Sigmoid colon (tissue), 4 donors: Measurements from ENCODE around the gene TSPAN9.

Experiments used
- CTCF ChIP-seq, 4 experiments: fragments of 450-650 bp in 3 of 4; fragments of 200-600 bp in 1 of 4; IDR thresholded peaks; one replicate each; pipeline ENCODE4 v1.5.1; 2016 to 2019; ENCODE audit warnings: antibody characterized with exemption in 4 of 4, mild to moderate bottlenecking in 3 of 4, moderate library complexity in 2 of 4
- POLR2A ChIP-seq, 2 donors: fragments of 450-650 bp; IDR thresholded peaks; one replicate each; pipeline ENCODE4 v1.6.1; 2016; ENCODE audit warnings: antibody characterized with exemption in 2 of 2, mild to moderate bottlenecking in 2 of 2, moderate library complexity in 2 of 2
- POLR2AphosphoS5 ChIP-seq, 4 donors: sonication (generic); formaldehyde crosslinking; IDR thresholded peaks; one replicate each; pipeline ENCODE4 v1.6.1; 2017; ENCODE audit warnings: antibody characterized with exemption in 4 of 4

GRCh38 chr12:3247077-3247476, 169.9 kb downstream of the TSPAN9 start:
- TF ChIP-seq CTCF (IDR thresholded peaks at IDR 0.05) (no peak), POLR2AphosphoS5 (IDR thresholded peaks at IDR 0.05) (no peak), POLR2A (IDR thresholded peaks at IDR 0.05) (no peak)
